ENCODE data around the gene CAMK2A. TPM values are rescaled to one million over a fixed set of nuclear protein-coding genes. Genes with fewer than 3 reads are reported as not detected.

Gene CAMK2A
- polyA plus RNA-seq, 1 of the 3 experiments (the other 2 are of a cell fraction) = 0.10 TPM

DNA sequence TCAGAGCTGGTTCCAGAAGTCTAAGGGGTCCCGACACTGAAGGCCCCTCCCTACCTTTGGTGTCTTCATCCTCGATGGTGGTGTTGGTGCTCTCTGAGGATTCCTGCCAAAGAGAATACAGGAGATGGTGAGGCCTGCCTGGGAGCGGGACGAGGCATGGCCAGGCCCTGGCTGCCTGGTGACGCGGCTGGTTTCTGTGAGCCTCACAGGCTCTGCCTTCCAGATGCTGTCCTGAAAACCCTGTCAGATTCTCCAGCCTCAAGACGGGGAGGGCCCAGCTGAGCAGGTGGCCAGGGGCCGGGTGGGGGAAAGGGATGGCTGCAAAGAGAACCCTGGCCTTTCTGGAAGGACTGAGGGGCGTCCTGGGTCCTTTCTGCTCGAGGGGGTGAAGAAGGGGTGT lies 50.9 kb downstream of the CAMK2A start:
- H3K4me2 ChIP-seq = no peak overlapping the region
- WGBS (ENCODE audit: low lambda C conversion rate) = 78% methylated on average over 10 of the region's 10 CpGs

DNA sequence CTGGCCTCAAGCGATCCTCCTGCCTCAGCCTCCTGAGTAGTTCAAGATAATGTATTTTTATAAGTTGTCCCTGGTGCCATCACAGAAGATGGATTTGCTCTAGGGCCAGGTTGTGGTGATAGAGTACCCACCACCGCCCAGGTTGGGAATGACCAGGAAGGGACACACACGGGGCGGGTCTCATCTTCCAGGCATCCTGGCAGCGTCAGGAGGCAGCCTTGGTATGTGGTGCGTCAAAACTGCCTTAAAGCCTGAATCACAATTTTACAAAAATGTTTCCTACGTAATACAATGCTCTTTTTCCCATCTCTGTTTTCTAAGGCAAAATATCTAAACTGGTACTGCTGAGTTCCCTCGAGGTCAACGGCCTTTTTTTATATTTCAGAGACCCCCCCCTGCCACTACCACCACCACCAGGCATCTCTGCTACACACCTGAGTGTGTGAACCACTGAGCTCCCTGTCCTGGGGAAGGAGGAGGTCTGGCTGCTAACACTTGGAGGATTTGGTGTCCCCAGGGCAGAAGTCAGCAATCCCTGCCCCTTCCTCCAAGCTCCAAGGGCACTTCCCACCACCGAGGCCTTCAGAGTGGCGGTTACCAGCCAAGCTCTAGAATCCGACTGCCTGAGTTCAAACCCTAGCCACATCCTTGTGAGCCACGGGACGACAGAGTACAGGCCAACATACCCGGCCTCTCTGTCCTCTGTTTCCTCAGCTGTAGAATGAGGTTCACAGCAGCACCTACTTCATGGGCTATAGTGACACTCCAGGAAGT lies 52.4 kb downstream of the CAMK2A start:
- ChIA-PET POLR2A (no interaction called here), CTCF (interaction anchor here (0.5 to 1.5 kb wide), 7 partner anchors 17 to 170 kb away, joined by 3 to 6 read pairs (median 3); no protein-coding TSS in a partner anchor)
- H3K4me3 ChIP-seq (ENCODE audit: low read depth in 2 of 2, low read length in 1 of 2) = no peak overlapping the region
- DNase-seq = no peak
- no peaks in the 10 kb centered on the region for H3K9me3 ChIP-seq
- no peaks in the 10 kb centered on the region for H3F3A ChIP-seq (replicated peaks; ENCODE audit: insufficient read depth)
- H3K9me2 ChIP-seq = no peaks in the 10 kb centered on the region
- H3K4me2 ChIP-seq = no peak overlapping the region
- no peaks in the 10 kb centered on the region for H3K36me3 ChIP-seq (replicated peaks in 1 of 2; ENCODE audit: control insufficient read depth in 1 of 2, insufficient read depth in 2 of 2, low read length in 1 of 2)
- no peak overlapping the region for H2AFZ ChIP-seq (ENCODE audit: low read depth)
- TF ChIP-seq SMC3 (IDR thresholded peaks at IDR 0.05; ENCODE audit: low read depth, low read length) (no peak), EZH2phosphoT487 (IDR thresholded peaks at IDR 0.05; ENCODE audit: borderline replicate concordance, low read depth) (no peak), CHD2 (IDR thresholded peaks at IDR 0.05; ENCODE audit: low read length, partially characterized antibody) (no peak)
- H3K27me3 ChIP-seq (ENCODE audit: insufficient read depth) = no peaks in the 10 kb centered on the region
- no peaks in the 10 kb centered on the region; a peak in 1 of 4 replicates for H3K4me1 ChIP-seq (ENCODE audit: control insufficient read depth in 1 of 2, insufficient read depth in 2 of 2, low read depth in 1 of 2, low read length in 1 of 2)
- H4K20me1 ChIP-seq (ENCODE audit: insufficient read depth) = no peaks in the 10 kb centered on the region
- no peak overlapping the region for H3K27ac ChIP-seq (ENCODE audit: low read depth in 2 of 2, low read length in 1 of 2)
- H3K9ac ChIP-seq = no peak overlapping the region
- 72% methylated on average over 10 of the region's 15 CpGs for WGBS (ENCODE audit: low lambda C conversion rate)
- no peaks in the 10 kb centered on the region for H3K79me2 ChIP-seq (ENCODE audit: insufficient read depth)

More for the DNA sequence above, 50.9 kb downstream of the CAMK2A start:
- Histone ChIP-seq H3F3A (replicated peaks; ENCODE audit: insufficient read depth) (no peaks in the 10 kb centered on the region), H3K27me3 (ENCODE audit: insufficient read depth) (no peaks in the 10 kb centered on the region), H3K9ac (no peak overlapping the region), H3K36me3 (replicated peaks in 1 of 2; ENCODE audit: control insufficient read depth in 1 of 2, insufficient read depth in 2 of 2, low read length in 1 of 2) (no peaks in the 10 kb centered on the region), H3K4me3 (ENCODE audit: low read depth in 2 of 2, low read length in 1 of 2) (no peak overlapping the region), H3K4me1 (ENCODE audit: control insufficient read depth in 1 of 2, insufficient read depth in 2 of 2, low read depth in 1 of 2, low read length in 1 of 2) (no peaks in the 10 kb centered on the region; a peak in 1 of 4 replicates), H3K9me3 (no peaks in the 10 kb centered on the region), H3K9me2 (no peaks in the 10 kb centered on the region), H4K20me1 (ENCODE audit: insufficient read depth) (no peaks in the 10 kb centered on the region), H2AFZ (ENCODE audit: low read depth) (no peak overlapping the region), H3K27ac (ENCODE audit: low read depth in 2 of 2, low read length in 1 of 2) (no peak overlapping the region), H3K79me2 (ENCODE audit: insufficient read depth) (no peaks in the 10 kb centered on the region)
- TF ChIP-seq RAD21 (IDR thresholded peaks at IDR 0.05; ENCODE audit: low read length) (no peak), RCOR1 (IDR thresholded peaks at IDR 0.05; ENCODE audit: low read length) (no peak), FOXM1 (IDR thresholded peaks at IDR 0.05; ENCODE audit: low read depth) (no peak), EZH2phosphoT487 (IDR thresholded peaks at IDR 0.05; ENCODE audit: borderline replicate concordance, low read depth) (no peak), RXRA (IDR thresholded peaks at IDR 0.05; ENCODE audit: borderline replicate concordance, low read depth) (no peak), NFIC (IDR thresholded peaks at IDR 0.05; ENCODE audit: borderline replicate concordance) (no peak), TEAD4 (IDR thresholded peaks at IDR 0.05; ENCODE audit: borderline replicate concordance, insufficient read depth) (no peak), TAF1 (IDR thresholded peaks at IDR 0.05; ENCODE audit: borderline replicate concordance, low read depth, low read length) (no peak)
- TF ChIP-seq, protein P1, sequence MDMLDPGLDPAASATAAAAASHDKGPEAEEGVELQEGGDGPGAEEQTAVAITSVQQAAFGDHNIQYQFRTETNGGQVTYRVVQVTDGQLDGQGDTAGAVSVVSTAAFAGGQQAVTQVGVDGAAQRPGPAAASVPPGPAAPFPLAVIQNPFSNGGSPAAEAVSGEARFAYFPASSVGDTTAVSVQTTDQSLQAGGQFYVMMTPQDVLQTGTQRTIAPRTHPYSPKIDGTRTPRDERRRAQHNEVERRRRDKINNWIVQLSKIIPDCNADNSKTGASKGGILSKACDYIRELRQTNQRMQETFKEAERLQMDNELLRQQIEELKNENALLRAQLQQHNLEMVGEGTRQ (IDR thresholded peaks at IDR 0.05; ENCODE audit: borderline replicate concordance, low read depth, low read length) = no peak
- CTCF ChIA-PET = interaction anchor here (0.9 to 1.4 kb wide), 2 partner anchors 16 to 111 kb away, joined by 3 read pairs; no protein-coding TSS in a partner anchor
- no peak for DNase-seq
- POLR2A ChIA-PET = no interaction called here
